H1 (cell line): ENCODE results near the gene GJD3. TPM values are rescaled to one million over a fixed set of nuclear protein-coding genes. Genes with fewer than 3 reads are reported as not detected.

Source experiments
- CTCF ChIA-PET: fragments of 300-600 bp; sonication (Branson Sonifier 250); formaldehyde crosslinking; loops from one replicate; lab custom pipeline; 2021; ENCODE audit not compliant: partially characterized antibody; lab: Charles Lee
- POLR2A ChIA-PET: fragments of 300-600 bp; sonication (Branson Sonifier 250); formaldehyde crosslinking; loops from one replicate; lab custom pipeline; 2021; ENCODE audit warnings: inconsistent platforms; ENCODE audit not compliant: partially characterized antibody; lab: Charles Lee
- DNase-seq, 2 experiments: peaks; one replicate each; pipeline versions ENCODE4 v3.0.0 to v3.0.0-alpha.2; 2010 to 2022; ENCODE audit warnings: low spot score in 2 of 2, low read depth in 1 of 2, mixed read lengths in 1 of 2
- FAIRE-seq: peaks from 2 replicates; lab custom pipeline; 2011; peaks lifted over from hg19 to GRCh38; lab: Jason Lieb, UNC
- H2AFZ ChIP-seq: 2 replicates; pipeline ENCODE4 v1.8.1; 2012; ENCODE audit warnings: low read length, inconsistent platforms
- H2AK5ac ChIP-seq: 2 replicates; pipeline ENCODE4 v1.6.1; 2013; ENCODE audit warnings: low read depth, low read length
- H2BK120ac ChIP-seq: replicated peaks from 2 replicates; pipeline ENCODE3; 2013; ENCODE audit warnings: low read depth, low read length, inconsistent platforms
- H2BK12ac ChIP-seq: 2 replicates; pipeline ENCODE4 v1.6.1; 2013; ENCODE audit warnings: low read depth, low read length
- H2BK15ac ChIP-seq: 2 replicates; pipeline ENCODE4 v1.6.1; 2013; ENCODE audit warnings: low read length
- H2BK20ac ChIP-seq: 2 replicates; pipeline ENCODE4 v1.6.1; 2013; ENCODE audit warnings: low read length
- H2BK5ac ChIP-seq: 2 replicates; pipeline ENCODE4 v1.6.1; 2013; ENCODE audit warnings: low read depth, low read length
- H3K14ac ChIP-seq: 2 replicates; pipeline ENCODE4 v1.6.1; 2013; ENCODE audit warnings: inconsistent platforms; ENCODE audit not compliant: insufficient read length
- H3K18ac ChIP-seq: 2 replicates; pipeline ENCODE4 v1.6.1; 2013; ENCODE audit warnings: low read length; ENCODE audit errors: extremely low read depth
- H3K23ac ChIP-seq: 2 replicates; pipeline ENCODE4 v1.6.1; 2013; ENCODE audit warnings: inconsistent platforms; ENCODE audit not compliant: insufficient read length
- H3K23me2 ChIP-seq: 2 replicates; pipeline ENCODE4 v1.6.1; 2013; ENCODE audit warnings: low read depth, low read length
- H3K27ac ChIP-seq: 2 replicates; pipeline ENCODE4 v1.6.1; 2011; ENCODE audit warnings: low read depth, low read length, inconsistent platforms
- H3K27me3 ChIP-seq, 4 experiments: replicated peaks in 1 of 4; 1 replicate in 1 of 4; 2 replicates in 3 of 4; pipeline versions ENCODE4 v1.6.1 to v1.8.1; 2011 to 2013; ENCODE audit warnings: low read length in 3 of 4, mild to moderate bottlenecking in 3 of 4, inconsistent platforms in 2 of 4, mixed read lengths in 2 of 4, moderate library complexity in 1 of 4; ENCODE audit not compliant: control insufficient read depth in 3 of 4, insufficient read depth in 3 of 4; ENCODE audit errors: extremely low read depth in 1 of 4
- H3K36me3 ChIP-seq, 4 experiments: 2 replicates each; pipeline versions ENCODE4 v1.6.1 to v1.8.1; 2011 to 2013; ENCODE audit warnings: mild to moderate bottlenecking in 4 of 4, low read length in 3 of 4, moderate library complexity in 2 of 4, control low read depth in 1 of 4, inconsistent platforms in 1 of 4; ENCODE audit not compliant: insufficient read depth in 4 of 4, control insufficient read depth in 2 of 4
- H3K4ac ChIP-seq: replicated peaks from 2 replicates; pipeline ENCODE3; 2013; ENCODE audit warnings: low read length, low read depth, mixed read lengths, inconsistent platforms; ENCODE audit not compliant: insufficient read length
- H3K4me1 ChIP-seq, 4 experiments: replicated peaks in 1 of 4; 1 replicate in 1 of 4; 2 replicates in 3 of 4; pipeline versions ENCODE4 v1.6.1 to v1.8.1; 2011 to 2013; ENCODE audit warnings: low read length in 3 of 4, inconsistent platforms in 2 of 4, mixed read lengths in 1 of 4; ENCODE audit not compliant: insufficient read depth in 4 of 4, control insufficient read depth in 3 of 4
- H3K4me2 ChIP-seq, 2 experiments: 2 replicates each; pipeline versions ENCODE4 v1.6.1 to v1.8.1; 2011 to 2013; ENCODE audit warnings: low read depth in 2 of 2, low read length in 2 of 2, control low read depth in 1 of 2, inconsistent platforms in 1 of 2, mild to moderate bottlenecking in 1 of 2; ENCODE audit not compliant: insufficient read depth in 1 of 2
- H3K4me3 ChIP-seq, 4 experiments: fragments of 200-600, 300-600 bp in 1 of 4; sonication (generic), shearing (Covaris generic), sonication (Bioruptor Twin) in 1 of 4; 2 replicates each; pipeline versions ENCODE4 v1.5.1 to v1.8.1; 2011 to 2016; ENCODE audit warnings: low read length in 4 of 4, low read depth in 3 of 4, control low read depth in 2 of 4, inconsistent platforms in 2 of 4, mild to moderate bottlenecking in 2 of 4, mixed read lengths in 1 of 4, moderate library complexity in 1 of 4; ENCODE audit not compliant: insufficient read depth in 2 of 4; ENCODE audit errors: extremely low read depth in 1 of 4
- H3K56ac ChIP-seq: replicated peaks from 2 replicates; pipeline ENCODE3; 2013; ENCODE audit warnings: low read depth, mild to moderate bottlenecking, mixed read lengths, low read length, inconsistent platforms; ENCODE audit not compliant: insufficient read length
- H3K79me1 ChIP-seq: 2 replicates; pipeline ENCODE4 v1.6.1; 2013; ENCODE audit warnings: low read depth, low read length, control low read depth
- H3K79me2 ChIP-seq, 2 experiments: 2 replicates each; pipeline versions ENCODE4 v1.6.1 to v1.8.1; 2012 to 2013; ENCODE audit warnings: low read length in 2 of 2, mild to moderate bottlenecking in 2 of 2, inconsistent platforms in 1 of 2; ENCODE audit not compliant: insufficient read depth in 2 of 2, control insufficient read depth in 1 of 2
- H3K9ac ChIP-seq, 4 experiments: replicated peaks in 1 of 4; 1 replicate in 1 of 4; 2 replicates in 3 of 4; pipeline versions ENCODE4 v1.6.1 to v1.8.1; 2011 to 2013; ENCODE audit warnings: low read depth in 3 of 4, low read length in 3 of 4, control low read depth in 2 of 4, mild to moderate bottlenecking in 2 of 4, moderate library complexity in 2 of 4, inconsistent platforms in 1 of 4; ENCODE audit errors: extremely low read depth in 1 of 4
- H3K9me3 ChIP-seq, 2 experiments: 2 replicates each; pipeline versions ENCODE4 v1.6.1 to v1.8.1; 2012 to 2013; ENCODE audit warnings: mild to moderate bottlenecking in 2 of 2, moderate library complexity in 2 of 2, control low read depth in 1 of 2, inconsistent platforms in 1 of 2, low read depth in 1 of 2, low read length in 1 of 2, mixed read lengths in 1 of 2; ENCODE audit not compliant: insufficient read depth in 2 of 2
- H4K20me1 ChIP-seq, 2 experiments: replicated peaks in 1 of 2; 2 replicates each; pipeline versions ENCODE3 to v1.8.1; 2011 to 2013; ENCODE audit warnings: inconsistent platforms in 2 of 2, low read length in 2 of 2, mild to moderate bottlenecking in 1 of 2; ENCODE audit not compliant: insufficient read depth in 2 of 2, control insufficient read depth in 1 of 2
- H4K5ac ChIP-seq: 2 replicates; pipeline ENCODE4 v1.6.1; 2013; ENCODE audit warnings: low read length, low read depth, mixed read lengths, inconsistent platforms; ENCODE audit not compliant: insufficient read length
- H4K8ac ChIP-seq: 2 replicates; pipeline ENCODE4 v1.8.0; 2013; ENCODE audit warnings: mild to moderate bottlenecking, moderate library complexity, low read length, inconsistent platforms; ENCODE audit not compliant: insufficient read depth; ENCODE audit errors: extremely low read depth
- H4K91ac ChIP-seq: replicated peaks from 2 replicates; pipeline ENCODE3; 2013; ENCODE audit warnings: low read length, mixed read lengths, inconsistent platforms; ENCODE audit not compliant: insufficient read length
- PHF8 ChIP-seq: fragments of 200-600 bp; sonication (generic); conservative IDR thresholded peaks from 2 replicates; pipeline ENCODE4 v1.7.1; 2012; ENCODE audit warnings: low read depth, mild to moderate bottlenecking, inconsistent platforms, low read length, moderate library complexity
- WGBS, 2 experiments: shearing (Covaris generic) in 1 of 2; methylation state at CpG; one replicate each; pipeline versions ENCODE4 v1.1.6 to v1.1.7; 2013 to 2015; ENCODE audit warnings: low lambda C conversion rate in 2 of 2, mixed read lengths in 2 of 2, inconsistent platforms in 1 of 2, low coverage in 1 of 2, missing lambda C conversion rate in 1 of 2; ENCODE audit not compliant: insufficient replicate concordance in 2 of 2, insufficient coverage in 1 of 2, insufficient read length in 1 of 2; ENCODE audit errors: extremely low coverage in 1 of 2, missing lambda C conversion rate in 1 of 2; 5-methylcytosine and 5-hydroxymethylcytosine counted together
- polyA plus RNA-seq, 7 experiments: library from polyadenylated mRNA; depleted of rRNA in 3 of 7; stranded (reverse) in 5 of 7; unstranded in 2 of 7; fragments of >200 nt in 5 of 7; fragments of 200-250 nt in 2 of 7; gene quantifications; 1 replicate in 5 of 7; 2 replicates in 1 of 7; 4 replicates in 1 of 7; pipeline versions ENCODE4 v1.2.1 to v1.2.3, GENCODE V29; 2011 to 2013; ENCODE audit warnings: missing spikeins in 2 of 7, mixed read lengths in 2 of 7
- total RNA-seq: library from RNA; stranded (reverse); fragmentation: NEBNext Ultra II Directional; extraction: Animal tissue kit (Norgen Biotek cat#: 25700); gene quantifications from 2 replicates; pipeline ENCODE4 v1.2.1, GENCODE V29; 2021

The GJD3 gene
- total and polyA plus RNA-seq, 2 of the 8 experiments (the other 6 are each of a cell fraction or from before 2014, with no cell fraction given) = 0.53 to 1.9 TPM

- H2AFZ ChIP-seq = peak overlapping the region; percentile 80; the same call in 1 of the 2 replicates
- WGBS, 2 experiments = 70% methylated on average over 9 of the region's 9 CpGs; no CpG with 5 or more reads in 1 of the 2 experiments
These were observed 369 bp upstream of the GJD3 start for GRCh38 chr17:40364906-40365305.

More at GRCh38 chr17:40364906-40365305, 369 bp upstream of the GJD3 start:
- H4K8ac ChIP-seq = no peak overlapping the region; the same call in 1 of the 2 replicates
- H3K18ac ChIP-seq = no peak overlapping the region
- no peak for TF ChIP-seq PHF8
- TF ChIP-seq, all 59 proteins: peak for 0
- peak overlapping the region; percentile 8; the same call in 1 of the 2 replicates for H2BK15ac ChIP-seq
- no peak overlapping the region for H3K27ac ChIP-seq
- no peaks in the 10 kb centered on the region for H3K36me3 ChIP-seq
- no peak overlapping the region for H3K56ac ChIP-seq
- H3K9me3 ChIP-seq = no peaks in the 10 kb centered on the region
- DNase-seq (no peak), FAIRE-seq (no peak)
- no peak overlapping the region for H2AK5ac ChIP-seq
- 0 out of 2 replicates have a peak overlapping the region, but pooled peaks have one; percentile 18 for H2BK12ac ChIP-seq
- H4K91ac ChIP-seq = no peak overlapping the region
- H3K14ac ChIP-seq = no peak overlapping the region
- H3K79me1 ChIP-seq = no peaks in the 10 kb centered on the region
- H3K4ac ChIP-seq = no peak overlapping the region
- POLR2A ChIA-PET = interaction anchor here (0.8 to 27.8 kb wide), 10 partner anchors 12 to 225 kb away, joined by 3 to 570 read pairs (median 4); partner anchors contain the start of genes CASC3, CDC6 and RARA
- no peak overlapping the region for H2BK120ac ChIP-seq
- CTCF ChIA-PET = interaction anchor here (0.6 to 30.8 kb wide), 16 partner anchors 10 to 290 kb away, joined by 3 to 1198 read pairs (median 4); partner anchors contain the start of gene RARA
- peaks cover 8 to 27% (median 24%) of the 10 kb centered on the region in 4 experiments for H3K27me3 ChIP-seq
- no peak overlapping the region for H4K5ac ChIP-seq
- H3K9ac ChIP-seq = no peak overlapping the region
- H3K4me3 ChIP-seq = peak overlapping the region in 1 of 4 experiments; percentile 65; a peak in 5 of 8 replicates
- peaks cover 0 to 2% of the 10 kb centered on the region in 2 experiments for H4K20me1 ChIP-seq
- H3K79me2 ChIP-seq = no peaks in the 10 kb centered on the region
- H3K23me2 ChIP-seq = peaks cover 18% of the 10 kb centered on the region; the same call in 1 of the 2 replicates
- peak overlapping the region; percentile 75 to 98 for H3K4me2 ChIP-seq
- H3K23ac ChIP-seq = no peak overlapping the region
- 0 out of 2 replicates have a peak overlapping the region, but pooled peaks have one; percentile 48 for H2BK20ac ChIP-seq
- H2BK5ac ChIP-seq = peak overlapping the region; percentile 32; the same call in 1 of the 2 replicates
- H3K4me1 ChIP-seq = peaks cover 6 to 34% (median 23%) of the 10 kb centered on the region in 4 experiments
